Endodermal cell (in vitro differentiated cells): ENCODE data around the gene MAP4K4. TPM values are rescaled to one million over a fixed set of nuclear protein-coding genes. Genes with fewer than 3 reads are reported as not detected.

Experiments used
- DNase-seq: peaks from one replicate; pipeline ENCODE4 v3.0.0-alpha.2; 2017
- H3K27ac ChIP-seq: 2 replicates; pipeline ENCODE4 v1.5.1; 2013; ENCODE audit warnings: mild to moderate bottlenecking, low read depth, low read length, moderate library complexity
- H3K27me3 ChIP-seq: 2 replicates; pipeline ENCODE4 v1.6.1; 2013; ENCODE audit warnings: mild to moderate bottlenecking, low read length, moderate library complexity; ENCODE audit not compliant: insufficient read depth, control insufficient read depth, poor library complexity, severe bottlenecking
- H3K36me3 ChIP-seq: 2 replicates; pipeline ENCODE4 v1.7.0; 2013; ENCODE audit warnings: mild to moderate bottlenecking, low read length, moderate library complexity; ENCODE audit not compliant: control insufficient read depth, insufficient read depth
- H3K4me1 ChIP-seq: one replicate; pipeline ENCODE4 v1.7.0; 2013; ENCODE audit warnings: low read length; ENCODE audit not compliant: control insufficient read depth, insufficient read depth
- H3K4me3 ChIP-seq: 2 replicates; pipeline ENCODE4 v1.5.1; 2013; ENCODE audit warnings: mild to moderate bottlenecking, low read length, moderate library complexity
- H3K9ac ChIP-seq: 2 replicates; pipeline ENCODE4 v1.6.1; 2013; ENCODE audit warnings: mild to moderate bottlenecking, low read length, moderate library complexity; ENCODE audit not compliant: poor library complexity, severe bottlenecking; ENCODE audit errors: extremely low read depth
- H3K9me3 ChIP-seq: 2 replicates; pipeline ENCODE4 v1.6.1; 2013; ENCODE audit warnings: mild to moderate bottlenecking, low read length, moderate library complexity; ENCODE audit not compliant: control insufficient read depth
- H3K27ac Mint-ChIP-seq: 2 replicates; pipeline ENCODE4 v1.8.0; 2020; ENCODE audit warnings: mixed read lengths
- H3K27me3 Mint-ChIP-seq: 2 replicates; pipeline ENCODE4 v1.8.0; 2021; ENCODE audit warnings: mild to moderate bottlenecking, mixed read lengths; ENCODE audit not compliant: insufficient read depth
- H3K36me3 Mint-ChIP-seq: 2 replicates; pipeline ENCODE4 v1.8.0; 2020; ENCODE audit warnings: low read depth, mixed read lengths
- H3K4me1 Mint-ChIP-seq: 2 replicates; pipeline ENCODE4 v1.8.0; 2020; ENCODE audit warnings: mixed read lengths
- H3K4me3 Mint-ChIP-seq: 2 replicates; pipeline ENCODE4 v1.8.0; 2020; ENCODE audit warnings: mild to moderate bottlenecking, moderate library complexity, mixed read lengths
- H3K9me3 Mint-ChIP-seq: 2 replicates; pipeline ENCODE4 v1.8.0; 2020; ENCODE audit warnings: mild to moderate bottlenecking, mixed read lengths
- WGBS, 2 experiments: methylation state at CpG; one replicate each; pipeline versions ENCODE4 v1.1.5 to v1.1.7; 2013; ENCODE audit warnings: missing lambda C conversion rate in 2 of 2, mixed read lengths in 1 of 2; ENCODE audit not compliant: insufficient coverage in 1 of 2, insufficient read length in 1 of 2; 5-methylcytosine and 5-hydroxymethylcytosine counted together
- total RNA-seq, 2 donors: library from RNA; stranded (reverse); fragmentation: NEBNext Ultra II Directional in 1 of 2; extraction: Animal tissue kit (Norgen Biotek cat#: 25700) in 1 of 2; gene quantifications; 2 replicates in 1 of 2; 3 replicates in 1 of 2; pipeline ENCODE4 v1.2.1, GENCODE V29; 2021
- TF ChIP-seq, protein P1 (sequence below): fragments of 200-600 bp; sonication (generic); conservative IDR thresholded peaks from 2 replicates; pipeline ENCODE4 v1.5.0; 2021; ENCODE audit warnings: antibody characterized with exemption, mild to moderate bottlenecking

MAP4K4 gene
- total RNA-seq, 2 donors from 2014 or later, result 130 to 142 TPM

DNA sequence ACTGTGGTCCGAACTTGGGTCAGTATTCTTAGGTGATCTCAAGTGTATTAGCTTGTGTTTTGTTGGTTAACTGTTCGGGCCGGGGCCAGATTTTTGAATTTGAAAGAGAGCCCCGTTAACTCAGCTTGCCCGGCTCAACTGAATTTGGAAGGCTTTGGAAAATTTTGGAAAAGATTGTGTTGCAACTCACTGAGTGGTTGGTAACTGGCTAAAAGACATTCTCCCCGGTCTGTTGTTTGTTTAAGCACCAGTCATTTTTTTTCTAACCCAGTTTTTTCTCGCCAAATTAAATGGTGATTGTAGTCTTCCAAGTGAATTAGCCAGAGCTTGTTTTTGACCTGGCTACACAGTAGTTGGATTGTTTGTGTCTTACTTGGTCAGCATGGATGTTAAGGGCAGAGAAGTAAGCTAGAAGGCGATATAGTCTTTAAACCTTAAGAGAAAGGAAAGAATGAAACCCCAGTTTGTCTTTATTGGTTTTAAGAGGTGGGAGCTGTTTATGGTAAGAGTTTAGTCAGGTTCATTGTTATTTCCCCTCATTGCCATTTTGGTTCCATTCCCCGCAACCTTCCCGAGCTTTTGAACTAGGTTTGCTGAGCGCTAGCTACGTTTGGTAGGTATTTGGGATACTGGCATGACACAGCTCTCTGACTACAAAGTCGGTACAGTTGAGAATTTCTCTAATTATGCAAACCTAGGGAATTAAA, 2.4 kb downstream of the MAP4K4 start:
- H3K27me3 ChIP-seq, result no peaks in the 10 kb centered on the region
- Mint-ChIP-seq H3K27me3 (peaks cover 4% of the 10 kb centered on the region), H3K27ac (no peak overlapping the region), H3K4me3 (no peak overlapping the region), H3K9me3 (no peaks in the 10 kb centered on the region), H3K4me1 (peaks cover 16% of the 10 kb centered on the region), H3K36me3 (peaks cover 26% of the 10 kb centered on the region)
- peaks cover 7% of the 10 kb centered on the region for H3K4me1 ChIP-seq
- peak overlapping the region; percentile 88 for H3K9ac ChIP-seq
- 13 to 15% methylated on average over 9 to 13 of the region's 13 CpGs for WGBS, 2 experiments
- H3K9me3 ChIP-seq, result no peaks in the 10 kb centered on the region
- peaks cover 22% of the 10 kb centered on the region for H3K36me3 ChIP-seq
- peak overlapping the region; percentile 95 for H3K4me3 ChIP-seq
- H3K27ac ChIP-seq, result no peak overlapping the region
- no peak for DNase-seq
- TF ChIP-seq, protein P1, sequence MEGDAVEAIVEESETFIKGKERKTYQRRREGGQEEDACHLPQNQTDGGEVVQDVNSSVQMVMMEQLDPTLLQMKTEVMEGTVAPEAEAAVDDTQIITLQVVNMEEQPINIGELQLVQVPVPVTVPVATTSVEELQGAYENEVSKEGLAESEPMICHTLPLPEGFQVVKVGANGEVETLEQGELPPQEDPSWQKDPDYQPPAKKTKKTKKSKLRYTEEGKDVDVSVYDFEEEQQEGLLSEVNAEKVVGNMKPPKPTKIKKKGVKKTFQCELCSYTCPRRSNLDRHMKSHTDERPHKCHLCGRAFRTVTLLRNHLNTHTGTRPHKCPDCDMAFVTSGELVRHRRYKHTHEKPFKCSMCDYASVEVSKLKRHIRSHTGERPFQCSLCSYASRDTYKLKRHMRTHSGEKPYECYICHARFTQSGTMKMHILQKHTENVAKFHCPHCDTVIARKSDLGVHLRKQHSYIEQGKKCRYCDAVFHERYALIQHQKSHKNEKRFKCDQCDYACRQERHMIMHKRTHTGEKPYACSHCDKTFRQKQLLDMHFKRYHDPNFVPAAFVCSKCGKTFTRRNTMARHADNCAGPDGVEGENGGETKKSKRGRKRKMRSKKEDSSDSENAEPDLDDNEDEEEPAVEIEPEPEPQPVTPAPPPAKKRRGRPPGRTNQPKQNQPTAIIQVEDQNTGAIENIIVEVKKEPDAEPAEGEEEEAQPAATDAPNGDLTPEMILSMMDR, result no peak

DNA sequence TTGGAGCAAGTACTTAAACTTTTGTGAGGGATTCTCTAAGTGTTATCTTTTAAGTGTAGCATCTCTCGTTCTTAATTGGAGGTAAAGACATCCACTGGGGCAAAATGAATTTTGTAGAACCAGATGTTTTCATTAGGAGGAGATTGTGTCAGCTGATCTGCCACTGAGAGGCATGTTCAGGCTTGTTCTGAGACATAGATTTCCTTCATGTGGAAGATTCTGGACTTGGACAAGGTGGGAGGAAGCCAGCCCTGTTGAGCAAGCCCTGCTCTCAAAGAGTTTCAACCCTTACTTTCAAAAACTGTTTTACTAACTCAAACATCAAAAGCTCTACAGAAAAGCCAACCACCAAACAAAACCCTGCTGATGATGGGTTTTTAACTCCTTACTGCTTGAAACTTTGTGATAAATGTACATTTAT, 6.5 kb downstream of the MAP4K4 start:
- Mint-ChIP-seq H3K4me3 (no peak overlapping the region), H3K27me3 (no peaks in the 10 kb centered on the region), H3K9me3 (no peaks in the 10 kb centered on the region), H3K36me3 (peaks cover 43% of the 10 kb centered on the region), H3K27ac (no peak overlapping the region), H3K4me1 (peaks cover 9% of the 10 kb centered on the region)
- 86 to 88% methylated on average over 1 of the region's 1 CpG for WGBS, 2 experiments
- H3K27ac ChIP-seq, result no peak overlapping the region
- no peaks in the 10 kb centered on the region for H3K4me1 ChIP-seq
- H3K4me3 ChIP-seq, result no peak overlapping the region
- no peaks in the 10 kb centered on the region for H3K9me3 ChIP-seq
- TF ChIP-seq, protein P1, result no peak
- H3K9ac ChIP-seq, result no peak overlapping the region
- no peaks in the 10 kb centered on the region for H3K27me3 ChIP-seq
- peaks cover 46% of the 10 kb centered on the region for H3K36me3 ChIP-seq
- no peak for DNase-seq

DNA sequence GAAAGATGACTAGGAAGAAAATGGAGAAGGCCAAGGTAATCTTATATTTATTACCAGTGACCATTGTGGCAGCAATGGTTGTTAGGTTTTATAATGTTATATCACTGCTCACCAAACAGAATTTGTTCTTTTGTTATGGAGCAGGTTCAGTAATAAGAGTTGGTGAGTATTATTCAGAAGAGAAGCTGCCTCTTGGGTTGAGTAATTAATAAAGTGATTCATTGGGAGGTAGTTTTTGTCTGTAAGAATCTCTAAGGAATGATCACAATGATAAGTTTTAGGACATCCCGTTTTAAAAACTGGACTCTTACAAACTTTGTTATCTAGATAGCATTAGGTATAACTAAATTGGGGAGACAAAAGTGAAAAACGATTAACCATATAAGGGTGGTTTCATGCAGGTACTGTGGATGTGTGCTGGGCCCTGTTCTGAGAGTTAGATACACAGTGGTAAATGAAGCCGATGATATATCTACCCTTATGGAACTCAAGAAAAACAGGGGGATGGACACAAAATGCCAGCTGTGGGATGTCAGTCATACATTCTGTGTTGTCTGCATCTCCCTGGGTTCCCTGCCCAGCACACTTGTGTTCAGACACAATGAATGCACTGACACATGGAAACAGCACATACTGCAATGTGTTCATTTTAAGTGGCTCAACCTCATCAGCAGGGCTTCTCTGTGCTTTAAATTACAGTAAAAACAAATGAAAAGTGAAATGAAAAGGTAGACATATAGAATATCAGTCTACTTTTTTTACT, 7.5 kb downstream of the MAP4K4 start:
- no peaks in the 10 kb centered on the region for H3K9me3 ChIP-seq
- Mint-ChIP-seq H3K4me3 (no peak overlapping the region), H3K9me3 (no peaks in the 10 kb centered on the region), H3K27me3 (no peaks in the 10 kb centered on the region), H3K4me1 (peaks cover 11% of the 10 kb centered on the region), H3K27ac (no peak overlapping the region), H3K36me3 (peaks cover 43% of the 10 kb centered on the region)
- no peak overlapping the region for H3K4me3 ChIP-seq
- H3K9ac ChIP-seq, result no peak overlapping the region
- 89 to 100% methylated on average over 2 to 3 of the region's 3 CpGs for WGBS, 2 experiments
- TF ChIP-seq, protein P1, result no peak
- no peaks in the 10 kb centered on the region for H3K4me1 ChIP-seq
- no peaks in the 10 kb centered on the region for H3K27me3 ChIP-seq
- peaks cover 46% of the 10 kb centered on the region for H3K36me3 ChIP-seq
- DNase-seq, result no peak
- H3K27ac ChIP-seq, result no peak overlapping the region
